SJCRH30 (cell line): ENCODE results near the gene CCDC60. TPM values are rescaled to one million over a fixed set of nuclear protein-coding genes. Genes with fewer than 3 reads are reported as not detected.
"Not testable (repeated sequence)": the region's sequence is repeated elsewhere in the genome, so short reads cannot be mapped to it uniquely, and the experiment has no call there.

Experiments
- DNase-seq, 2 experiments: peaks; one replicate each; pipeline ENCODE4 v3.0.0-alpha.2; 2015 to 2020
- H3K27ac ChIP-seq: fragments of 250-450 bp; sonication (Bioruptor Pico); 2 replicates; pipeline ENCODE4 v1.5.1; 2020; ENCODE audit warnings: mild to moderate bottlenecking, moderate library complexity
- H3K27me3 ChIP-seq: fragments of 250-450 bp; sonication (Bioruptor Pico); 2 replicates; pipeline ENCODE4 v1.5.1; 2020; ENCODE audit warnings: mild to moderate bottlenecking, moderate library complexity
- H3K36me3 ChIP-seq: fragments of 250-450 bp; sonication (Bioruptor Pico); 2 replicates; pipeline ENCODE4 v1.5.1; 2020; ENCODE audit warnings: mild to moderate bottlenecking, moderate library complexity
- H3K4me1 ChIP-seq: fragments of 250-450 bp; sonication (Bioruptor Pico); 2 replicates; pipeline ENCODE4 v1.5.1; 2020; ENCODE audit warnings: mild to moderate bottlenecking, moderate library complexity
- H3K4me3 ChIP-seq: fragments of 250-450 bp; sonication (Bioruptor Pico); 2 replicates; pipeline ENCODE4 v1.5.1; 2020; ENCODE audit warnings: mild to moderate bottlenecking, moderate library complexity
- H3K9me3 ChIP-seq: fragments of 250-450 bp; sonication (Bioruptor Pico); replicated peaks from 2 replicates; pipeline ENCODE4 v1.5.1; 2020; ENCODE audit warnings: mild to moderate bottlenecking, moderate library complexity
- total RNA-seq: library from RNA; depleted of rRNA; stranded (reverse); fragments of >200 nt; shearing (Covaris generic); gene quantifications from 2 replicates; pipeline ENCODE4 v1.2.3, GENCODE V29; 2014

Gene CCDC60
- total RNA-seq, 1 experiment from 2014 or later, result 0.04 TPM

DNA sequence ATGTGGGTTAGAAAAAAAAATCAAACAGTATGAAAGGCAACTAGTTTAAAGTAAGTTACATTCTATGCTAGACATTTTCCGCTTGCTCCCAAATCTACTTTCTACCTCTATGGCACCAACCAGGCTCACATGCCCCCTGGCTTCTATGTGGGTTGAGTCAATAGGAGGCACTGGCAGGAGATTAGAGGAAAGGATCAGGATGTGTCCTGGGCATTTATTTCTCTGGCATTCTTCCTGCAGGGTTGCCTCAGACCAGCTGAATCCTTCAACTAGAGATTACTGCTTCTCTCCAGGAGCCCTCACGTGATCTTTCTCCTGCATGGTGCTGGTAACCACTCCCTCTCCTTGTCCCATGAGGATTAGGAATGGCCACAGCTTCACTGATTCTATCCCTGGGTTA, 14.9 kb upstream of the CCDC60 start:
- no peak for DNase-seq
- no peaks in the 10 kb centered on the region for H3K36me3 ChIP-seq
- H3K9me3 ChIP-seq, result no peaks in the 10 kb centered on the region
- H3K4me1 ChIP-seq, result no peaks in the 10 kb centered on the region
- no peaks in the 10 kb centered on the region for H3K27me3 ChIP-seq
- H3K27ac ChIP-seq, result no peak overlapping the region
- H3K4me3 ChIP-seq, result no peak overlapping the region

DNA sequence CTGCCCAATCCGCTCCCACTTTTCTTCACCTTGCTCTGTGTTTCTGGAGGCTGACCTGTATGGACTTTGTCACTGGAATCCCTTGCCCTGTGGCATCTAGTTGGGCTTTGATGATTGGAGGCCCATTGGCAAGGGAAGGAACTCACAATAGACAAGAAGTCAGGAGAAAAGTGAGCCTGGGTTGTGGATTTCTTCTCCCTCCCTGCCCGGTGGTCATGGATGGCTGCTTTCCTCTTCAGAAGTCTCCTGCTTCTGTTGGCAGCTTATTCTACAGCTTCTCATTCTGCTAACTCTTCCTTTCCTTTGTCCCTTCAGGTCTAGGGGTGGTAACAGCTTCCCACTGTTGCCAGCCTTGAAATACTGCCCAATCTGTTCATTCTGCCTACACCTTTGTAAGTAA, 13.9 kb upstream of the CCDC60 start:
- H3K27me3 ChIP-seq, result no peaks in the 10 kb centered on the region

DNA sequence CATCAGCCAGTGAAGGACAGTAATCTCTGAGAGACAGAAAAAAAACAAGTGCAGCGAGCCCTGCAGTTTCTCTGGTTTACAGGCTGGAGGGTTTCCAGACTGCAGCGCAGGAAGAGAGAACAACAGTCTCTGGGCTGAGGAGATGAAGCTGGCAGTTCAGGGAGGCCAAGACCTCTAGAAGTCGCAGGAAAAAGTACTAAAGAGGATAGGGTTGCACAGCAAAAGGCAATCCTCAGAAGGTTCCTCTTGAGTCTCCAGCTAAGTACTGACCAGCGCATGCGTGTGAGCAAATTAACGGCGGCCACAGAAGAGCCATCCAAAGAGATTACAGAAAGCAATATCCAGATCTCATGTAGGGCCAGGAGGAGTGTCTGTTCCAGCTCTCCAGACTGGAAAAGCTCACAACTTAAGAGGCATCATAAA, 12.2 kb upstream of the CCDC60 start:
- H3K4me1 ChIP-seq, result no peaks in the 10 kb centered on the region
- no peaks in the 10 kb centered on the region for H3K27me3 ChIP-seq
- H3K9me3 ChIP-seq, result no peaks in the 10 kb centered on the region
- no peak for DNase-seq
- no peak overlapping the region for H3K4me3 ChIP-seq
- H3K36me3 ChIP-seq, result no peaks in the 10 kb centered on the region
- H3K27ac ChIP-seq, result no peak overlapping the region

More for the DNA sequence above, 13.9 kb upstream of the CCDC60 start:
- no peaks in the 10 kb centered on the region for H3K36me3 ChIP-seq
- no peak overlapping the region for H3K27ac ChIP-seq
- no peak for DNase-seq
- no peaks in the 10 kb centered on the region for H3K9me3 ChIP-seq
- no peaks in the 10 kb centered on the region for H3K4me1 ChIP-seq
- no peak overlapping the region for H3K4me3 ChIP-seq

GRCh38 chr12:119325813-119326212, 8.7 kb upstream of the CCDC60 start:
- no peak overlapping the region for H3K4me3 ChIP-seq
- H3K4me1 ChIP-seq, result no peaks in the 10 kb centered on the region
- H3K27me3 ChIP-seq, result no peaks in the 10 kb centered on the region
- H3K36me3 ChIP-seq, result no peaks in the 10 kb centered on the region
- no peak for DNase-seq
- no peaks in the 10 kb centered on the region for H3K9me3 ChIP-seq
- no peak overlapping the region for H3K27ac ChIP-seq

GRCh38 chr12:119326341-119326740, 8.2 kb upstream of the CCDC60 start:
- H3K9me3 ChIP-seq, result no peaks in the 10 kb centered on the region
- no peaks in the 10 kb centered on the region for H3K27me3 ChIP-seq
- no peak overlapping the region for H3K4me3 ChIP-seq
- no peaks in the 10 kb centered on the region for H3K36me3 ChIP-seq
- DNase-seq, result no peak
- no peak overlapping the region for H3K27ac ChIP-seq
- H3K4me1 ChIP-seq, result no peaks in the 10 kb centered on the region

DNA sequence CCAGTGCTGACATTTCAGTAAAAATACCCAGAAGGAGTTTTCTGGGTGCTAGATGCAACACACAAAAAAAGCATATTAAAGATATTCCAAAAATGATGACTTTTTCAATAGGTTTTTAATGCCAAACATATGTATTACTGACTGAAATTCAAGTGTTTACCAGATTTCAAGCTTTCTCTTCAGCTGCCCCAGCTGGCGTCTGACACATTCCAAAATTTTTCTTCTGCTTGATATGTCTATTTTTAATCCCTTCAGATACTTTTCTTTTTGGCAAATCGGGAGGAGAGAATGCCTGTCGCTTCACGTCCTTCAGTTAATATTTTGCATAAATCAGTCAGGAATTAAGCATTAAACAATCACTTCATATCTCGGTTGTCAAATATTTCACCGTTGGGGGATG, 7.1 kb upstream of the CCDC60 start:
- no peaks in the 10 kb centered on the region for H3K9me3 ChIP-seq
- H3K4me1 ChIP-seq, result no peaks in the 10 kb centered on the region
- DNase-seq, result no peak
- no peak overlapping the region for H3K27ac ChIP-seq
- no peak overlapping the region for H3K4me3 ChIP-seq
- H3K36me3 ChIP-seq, result no peaks in the 10 kb centered on the region
- H3K27me3 ChIP-seq, result no peaks in the 10 kb centered on the region

DNA sequence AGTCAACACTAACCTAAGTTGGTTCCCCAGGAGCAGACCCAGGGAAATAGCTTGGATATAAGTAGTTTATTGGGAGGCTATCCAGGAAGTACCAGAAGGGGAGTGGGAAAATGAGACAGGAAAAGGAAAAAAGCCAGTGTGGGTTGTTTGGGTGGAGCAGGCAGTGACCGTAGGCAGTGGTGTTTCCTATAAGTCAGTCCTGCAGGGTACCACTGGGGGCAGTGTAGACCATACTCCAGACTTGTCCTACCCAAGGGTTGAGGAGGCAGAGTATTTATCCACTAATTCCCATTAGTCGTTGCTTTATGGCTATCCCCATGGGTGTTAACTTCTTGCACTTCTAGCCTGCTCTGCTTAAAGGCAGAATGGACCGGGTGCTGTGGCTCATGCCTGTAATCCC, 6.4 kb upstream of the CCDC60 start:
- Histone ChIP-seq H3K27ac (no peak overlapping the region), H3K4me1 (no peaks in the 10 kb centered on the region), H3K36me3 (no peaks in the 10 kb centered on the region), H3K9me3 (no peaks in the 10 kb centered on the region), H3K4me3 (no peak overlapping the region), H3K27me3 (no peaks in the 10 kb centered on the region)
- DNase-seq, result peak; percentile 19 to 41

GRCh38 chr12:119338593-119339363, 4.2 kb downstream of the CCDC60 start:
- no peak for DNase-seq
- no peaks in the 10 kb centered on the region for H3K4me1 ChIP-seq
- no peak overlapping the region for H3K27ac ChIP-seq
- no peaks in the 10 kb centered on the region for H3K36me3 ChIP-seq
- no peaks in the 10 kb centered on the region for H3K9me3 ChIP-seq
- no peak overlapping the region for H3K4me3 ChIP-seq
- H3K27me3 ChIP-seq, result no peaks in the 10 kb centered on the region

- Histone ChIP-seq H3K27ac (no peak overlapping the region), H3K4me3 (no peak overlapping the region), H3K4me1 (no peaks in the 10 kb centered on the region), H3K9me3 (no peaks in the 10 kb centered on the region), H3K27me3 (no peaks in the 10 kb centered on the region), H3K36me3 (no peaks in the 10 kb centered on the region)
- no peak for DNase-seq
Measured at GRCh38 chr12:119340578-119340977, 6.0 kb downstream of the CCDC60 start.

DNA sequence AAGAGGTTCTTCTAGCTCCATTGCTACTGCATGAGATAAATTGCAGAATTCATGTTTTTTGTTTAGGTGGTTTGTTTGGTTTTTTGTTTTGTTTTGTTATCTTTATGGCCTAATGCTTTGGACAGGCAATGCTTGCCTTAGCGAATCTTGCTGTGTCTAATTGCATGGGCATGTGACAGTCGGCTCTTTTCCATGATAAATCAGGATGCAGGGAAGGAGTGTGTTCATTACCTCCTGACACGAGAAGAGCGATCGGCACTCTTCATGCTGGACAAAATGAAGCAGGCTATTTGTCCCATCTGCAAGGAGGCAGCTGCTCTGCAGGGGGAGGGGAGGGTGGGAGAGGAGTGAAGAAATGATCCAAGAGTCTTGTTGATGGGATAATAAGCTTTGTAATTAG, 6.5 kb downstream of the CCDC60 start:
- no peaks in the 10 kb centered on the region for H3K36me3 ChIP-seq
- no peak overlapping the region for H3K27ac ChIP-seq

GRCh38 chr12:119341988-119342387, 7.5 kb downstream of the CCDC60 start:
- H3K27ac ChIP-seq, result no peak overlapping the region
- no peaks in the 10 kb centered on the region for H3K4me1 ChIP-seq
- H3K27me3 ChIP-seq, result no peaks in the 10 kb centered on the region
- DNase-seq, result no peak
- H3K36me3 ChIP-seq, result no peaks in the 10 kb centered on the region
- H3K4me3 ChIP-seq, result no peak overlapping the region
- H3K9me3 ChIP-seq, result no peaks in the 10 kb centered on the region

More for the DNA sequence above, 6.5 kb downstream of the CCDC60 start:
- no peaks in the 10 kb centered on the region for H3K27me3 ChIP-seq
- H3K9me3 ChIP-seq, result no peaks in the 10 kb centered on the region
- H3K4me3 ChIP-seq, result no peak overlapping the region
- DNase-seq, result no peak
- H3K4me1 ChIP-seq, result no peaks in the 10 kb centered on the region

- Histone ChIP-seq H3K9me3 (no peaks in the 10 kb centered on the region), H3K4me3 (no peak overlapping the region)
Measured at GRCh38 chr12:119343130-119343529, 8.6 kb downstream of the CCDC60 start.

DNA sequence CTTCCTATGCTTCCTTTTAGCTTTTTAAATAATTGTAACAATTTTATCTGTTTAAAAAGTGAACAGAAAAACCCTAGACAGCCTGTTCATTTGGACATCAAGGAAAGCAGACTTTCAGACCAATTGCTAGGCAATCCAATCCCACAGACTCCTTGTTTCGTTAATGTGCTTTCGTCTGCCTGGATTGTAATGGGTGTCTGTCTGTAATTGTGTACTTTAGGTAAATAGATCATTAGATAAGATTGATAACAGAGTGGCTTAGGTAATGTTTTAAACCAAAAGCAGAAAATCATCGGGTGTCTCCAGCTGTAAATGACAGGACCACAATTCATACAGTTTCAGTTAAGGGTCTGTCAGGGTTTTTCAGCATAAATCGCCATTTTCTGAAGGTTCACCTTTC, 19.6 kb downstream of the CCDC60 start:
- H3K27me3 ChIP-seq, result no peaks in the 10 kb centered on the region
- no peaks in the 10 kb centered on the region for H3K36me3 ChIP-seq
- no peak overlapping the region for H3K4me3 ChIP-seq
- H3K27ac ChIP-seq, result no peak overlapping the region
- DNase-seq, result no peak
- H3K9me3 ChIP-seq, result no peaks in the 10 kb centered on the region
- no peaks in the 10 kb centered on the region for H3K4me1 ChIP-seq

More at GRCh38 chr12:119343130-119343529, 8.6 kb downstream of the CCDC60 start:
- Histone ChIP-seq H3K27me3 (no peaks in the 10 kb centered on the region), H3K27ac (no peak overlapping the region), H3K4me1 (no peaks in the 10 kb centered on the region), H3K36me3 (no peaks in the 10 kb centered on the region)
- DNase-seq, result no peak

DNA sequence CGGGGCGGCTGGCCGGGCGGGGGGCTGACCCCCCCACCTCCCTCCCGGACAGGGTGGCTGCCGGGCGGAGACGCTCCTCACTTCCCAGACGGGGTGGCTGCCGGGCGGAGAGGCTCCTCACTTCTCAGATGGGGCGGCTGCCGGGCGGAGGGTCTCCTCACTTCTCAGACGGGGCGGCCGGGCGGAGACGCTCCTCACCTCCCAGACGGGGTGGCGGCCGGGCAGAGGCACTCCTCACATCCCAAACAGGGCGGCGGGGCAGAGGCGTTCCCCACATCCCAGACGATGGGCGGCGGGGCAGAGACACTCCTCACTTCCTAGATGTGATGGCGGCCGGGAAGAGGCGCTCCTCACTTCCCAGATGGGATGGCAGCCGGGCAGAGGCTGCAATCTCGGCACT, 25.8 kb downstream of the CCDC60 start:
- H3K4me3 ChIP-seq, H3K4me1 ChIP-seq, H3K27me3 ChIP-seq, DNase-seq, H3K36me3 ChIP-seq, H3K9me3 ChIP-seq, H3K27ac ChIP-seq: not testable (repeated sequence)

GRCh38 chr12:119363037-119363436, 28.5 kb downstream of the CCDC60 start:
- H3K4me1 ChIP-seq, result no peaks in the 10 kb centered on the region
- no peaks in the 10 kb centered on the region for H3K9me3 ChIP-seq
- DNase-seq, result no peak
- no peaks in the 10 kb centered on the region for H3K27me3 ChIP-seq
- no peaks in the 10 kb centered on the region for H3K36me3 ChIP-seq
- no peak overlapping the region for H3K27ac ChIP-seq
- H3K4me3 ChIP-seq, result no peak overlapping the region

- no peak for DNase-seq
- H3K9me3 ChIP-seq, result no peaks in the 10 kb centered on the region
- H3K27me3 ChIP-seq, result no peaks in the 10 kb centered on the region
- H3K4me3 ChIP-seq, result no peak overlapping the region
- H3K27ac ChIP-seq, result no peak overlapping the region
- no peaks in the 10 kb centered on the region for H3K36me3 ChIP-seq
- H3K4me1 ChIP-seq, result no peaks in the 10 kb centered on the region
Measured at GRCh38 chr12:119363490-119363889, 29.0 kb downstream of the CCDC60 start.
